Fibroblast of villous mesenchyme (primary cell): ENCODE measurements around the gene MELTF. TPM values are rescaled to one million over a fixed set of nuclear protein-coding genes. Genes with fewer than 3 reads are reported as not detected.

ENCODE experiments used
- DNase-seq: peaks from one replicate; pipeline ENCODE4 v3.0.0-alpha.2; 2010; ENCODE audit warnings: low read depth
- H3K4me3 ChIP-seq: 2 replicates; pipeline ENCODE4 v1.5.1; 2011; ENCODE audit warnings: low read depth, mild to moderate bottlenecking, low read length
- CTCF ChIP-seq: IDR thresholded peaks from 2 replicates; pipeline ENCODE4 v1.5.1; 2012; ENCODE audit warnings: low read depth, mild to moderate bottlenecking, low read length; ENCODE audit not compliant: insufficient read depth
- total RNA-seq: library from RNA; depleted of rRNA; stranded (reverse); fragments of >200 nt; gene quantifications from 2 replicates; pipeline ENCODE4 v1.2.3, GENCODE V29; 2012

Gene MELTF
- total RNA-seq, 1 donor, result 4.7 TPM

- H3K4me3 ChIP-seq, result no peak overlapping the region
- TF ChIP-seq CTCF, result no peak
- DNase-seq, result no peak
Observed at GRCh38 chr3:196962108-196962929, 67.3 kb downstream of the MELTF start.

DNA sequence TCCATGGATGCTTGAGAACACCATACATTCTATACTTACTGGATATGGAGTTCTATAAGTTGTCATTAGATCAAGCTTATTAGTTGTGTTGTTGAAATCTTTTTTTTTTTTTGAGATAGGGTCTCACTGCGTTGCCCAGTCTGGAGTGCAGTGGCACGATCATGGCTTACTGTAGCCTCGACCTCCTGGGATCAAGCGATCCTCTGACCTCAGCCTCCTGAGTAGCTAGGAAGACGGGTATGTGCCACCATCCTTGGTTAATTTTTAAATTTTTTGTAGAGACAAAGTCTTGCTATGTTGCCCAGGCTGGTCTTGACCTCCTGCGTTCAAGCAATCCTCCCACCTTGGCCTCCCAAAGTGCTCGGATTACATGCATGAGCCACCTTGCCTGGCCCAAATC is 74.8 kb downstream of the MELTF start:
- no peak for TF ChIP-seq CTCF
- no peak overlapping the region for H3K4me3 ChIP-seq
- DNase-seq, result no peak

Other genes with a start within 250 kb of the MELTF start
- 41.2 and 63.9 TPM in 2 replicates for gene SENP5, start 161.9 kb downstream of the MELTF start, total RNA-seq
- 41.2 and 57.9 TPM in 2 replicates for gene NCBP2, start 87.3 kb downstream of the MELTF start, total RNA-seq
- gene PIGZ, start 61.0 kb downstream of the MELTF start, total RNA-seq, result 1.3 and 1.7 TPM in 2 replicates